ENCODE results near the gene INTS2.
"Not testable (repeated sequence)": the region's sequence is repeated elsewhere in the genome, so short reads cannot be mapped to it uniquely, and the experiment has no call there.

The INTS2 gene

DNA sequence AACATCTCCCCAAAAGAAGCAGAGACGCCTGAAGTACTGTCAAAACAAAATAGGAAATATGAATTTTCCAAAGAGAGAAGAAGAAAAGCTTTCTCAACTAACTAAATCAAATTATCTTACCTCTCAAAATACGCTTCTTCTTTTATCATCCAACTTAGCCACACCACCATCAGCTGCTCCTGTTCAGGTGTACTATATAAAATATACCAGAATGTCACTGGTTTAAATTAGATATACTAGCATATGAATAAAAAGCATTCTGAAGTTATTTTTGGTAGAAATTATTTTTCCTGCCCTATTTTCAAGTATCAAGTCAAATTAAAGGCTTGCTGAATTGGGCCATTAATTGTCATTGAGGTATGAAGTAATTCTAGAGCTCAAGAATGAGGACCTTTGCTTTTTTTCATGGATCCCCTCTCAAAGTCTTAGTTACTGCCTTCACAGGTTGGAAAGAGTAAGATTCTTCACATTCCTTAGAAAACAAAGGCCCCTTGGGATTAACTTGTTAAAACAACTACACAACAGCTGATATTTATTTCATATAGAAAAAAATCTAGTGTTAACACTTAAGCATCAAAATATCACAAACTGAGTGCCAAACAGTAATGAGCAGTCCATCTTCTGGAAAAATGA, 30.1 kb downstream of the INTS2 start:
- in situ Hi-C loops (cut with HindIII; ENCODE audit: low sequenced_read_pairs) = no loop called here

DNA sequence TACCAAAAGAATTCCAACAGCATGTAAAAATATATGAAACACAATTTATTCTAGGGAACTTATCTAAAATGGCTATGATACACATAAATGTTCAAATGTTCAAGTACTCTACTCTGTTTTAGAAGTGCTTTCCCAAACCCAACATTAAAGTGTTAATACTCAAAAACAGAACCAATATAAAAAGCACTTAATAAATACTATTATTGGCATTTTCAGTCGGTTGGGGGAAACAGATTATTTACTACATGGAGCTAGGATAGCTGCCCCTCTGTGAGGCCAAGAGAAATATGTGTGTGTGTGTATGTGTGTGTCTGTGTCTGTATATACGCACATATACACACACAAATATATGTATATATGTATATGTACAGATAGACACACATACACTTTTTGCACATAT, 32.4 kb downstream of the INTS2 start:
- in situ Hi-C loops (cut with HindIII; ENCODE audit: low sequenced_read_pairs) = no loop called here

DNA sequence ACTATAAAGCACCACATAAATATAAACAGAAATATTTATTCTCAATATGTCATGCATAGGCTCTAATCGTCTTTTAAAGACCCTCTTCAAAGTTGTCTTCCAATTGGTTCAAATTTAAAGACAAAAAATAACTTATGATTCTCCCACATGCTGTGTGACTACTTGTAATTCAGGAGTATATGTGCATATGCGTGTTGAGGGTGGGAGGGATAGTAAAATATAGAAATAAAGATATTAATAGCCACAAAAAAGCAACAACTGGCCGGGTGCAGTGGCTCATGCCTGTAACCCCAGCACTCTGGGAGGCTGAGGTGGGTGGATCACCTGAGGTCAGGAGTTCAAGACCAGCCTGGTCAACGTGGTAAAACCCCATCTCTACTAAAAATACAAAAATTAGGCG, 33.5 kb downstream of the INTS2 start:
- in situ Hi-C loops (cut with HindIII; ENCODE audit: low sequenced_read_pairs) = not testable (repeated sequence)

- in situ Hi-C loops (cut with HindIII; ENCODE audit: low sequenced_read_pairs) = not testable (repeated sequence)
Observed at GRCh38 chr17:61887733-61888132, 40.0 kb downstream of the INTS2 start.

GRCh38 chr17:61885865-61886264, 41.9 kb downstream of the INTS2 start:
- in situ Hi-C loops (cut with HindIII; ENCODE audit: low sequenced_read_pairs) = not testable (repeated sequence)

GRCh38 chr17:61884864-61885263, 42.9 kb downstream of the INTS2 start:
- in situ Hi-C loops (cut with HindIII; ENCODE audit: low sequenced_read_pairs) = no loop called here

DNA sequence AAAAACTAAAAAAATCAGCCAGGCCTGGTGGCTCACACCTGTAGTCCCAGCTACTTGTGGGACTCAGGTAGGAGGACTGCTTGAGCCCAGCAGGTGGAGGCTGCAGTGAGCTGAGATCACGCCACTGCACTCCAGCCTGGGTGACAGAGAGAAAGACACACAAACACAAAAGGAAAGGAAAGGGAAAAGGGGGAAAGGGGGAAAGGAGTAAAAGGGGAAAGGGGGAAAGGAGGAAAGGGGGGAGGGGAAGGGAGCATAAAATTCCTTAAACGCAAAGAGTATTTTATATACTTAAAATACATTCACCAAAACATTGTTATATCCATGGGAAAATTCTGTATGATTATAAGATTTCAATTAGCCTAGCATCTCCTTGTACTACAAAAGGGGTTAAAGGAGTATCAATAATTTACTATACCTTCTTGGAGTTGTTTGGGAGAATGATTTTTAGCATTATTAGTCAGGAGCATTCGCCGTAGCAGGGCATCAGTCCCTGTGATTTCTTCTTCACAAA, 47.1 kb downstream of the INTS2 start:
- in situ Hi-C loops (cut with HindIII; ENCODE audit: low sequenced_read_pairs) = no loop called here

GRCh38 chr17:61878984-61879612, 48.7 kb downstream of the INTS2 start:
- in situ Hi-C loops (cut with HindIII; ENCODE audit: low sequenced_read_pairs) = no loop called here

GRCh38 chr17:61878520-61878919, 49.3 kb downstream of the INTS2 start:
- in situ Hi-C loops (cut with HindIII; ENCODE audit: low sequenced_read_pairs) = no loop called here

DNA sequence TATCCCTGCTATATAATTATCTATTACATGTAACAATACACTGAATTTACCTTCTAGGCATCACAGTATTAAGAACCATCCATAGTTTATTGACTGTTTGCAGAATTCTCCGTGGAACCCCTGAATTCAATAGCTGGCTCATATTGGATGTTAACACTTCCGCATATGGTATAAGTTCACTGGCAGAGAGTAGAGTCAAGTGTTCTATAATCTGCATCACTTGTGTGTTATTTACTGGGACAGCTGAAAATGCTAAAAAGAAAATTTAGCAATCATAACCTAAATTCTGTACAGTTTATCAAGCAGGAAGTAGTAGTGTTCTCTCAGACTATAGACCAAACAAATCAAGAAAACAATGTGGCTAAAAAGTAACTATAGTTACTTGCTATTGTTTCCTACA, 49.9 kb downstream of the INTS2 start:
- in situ Hi-C loops (cut with HindIII; ENCODE audit: low sequenced_read_pairs) = no loop called here

- in situ Hi-C loops (cut with HindIII; ENCODE audit: low sequenced_read_pairs) = no loop called here
Observed at GRCh38 chr17:61875804-61876203, 52.0 kb downstream of the INTS2 start.

GRCh38 chr17:61875285-61875684, 52.5 kb downstream of the INTS2 start:
- in situ Hi-C loops (cut with HindIII; ENCODE audit: low sequenced_read_pairs) = no loop called here

DNA sequence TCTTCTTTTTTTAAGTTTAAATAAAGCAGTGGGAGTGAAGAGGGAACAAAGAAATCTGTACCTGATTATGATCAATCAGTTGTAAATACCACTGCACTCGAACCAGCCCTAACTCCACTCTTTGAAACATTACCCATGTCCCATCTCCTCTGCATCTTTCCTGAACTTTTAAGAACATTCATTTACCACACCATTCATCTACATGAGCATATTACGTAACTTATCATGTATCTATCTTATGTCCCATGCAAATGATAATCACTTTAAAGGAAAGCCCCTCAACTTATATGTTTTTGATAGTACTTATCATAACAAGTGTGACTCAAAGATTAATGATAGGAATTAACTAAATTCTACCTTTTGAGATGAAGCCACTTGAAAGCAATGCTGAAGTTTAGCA, 53.7 kb downstream of the INTS2 start:
- in situ Hi-C loops (cut with HindIII; ENCODE audit: low sequenced_read_pairs) = no loop called here

DNA sequence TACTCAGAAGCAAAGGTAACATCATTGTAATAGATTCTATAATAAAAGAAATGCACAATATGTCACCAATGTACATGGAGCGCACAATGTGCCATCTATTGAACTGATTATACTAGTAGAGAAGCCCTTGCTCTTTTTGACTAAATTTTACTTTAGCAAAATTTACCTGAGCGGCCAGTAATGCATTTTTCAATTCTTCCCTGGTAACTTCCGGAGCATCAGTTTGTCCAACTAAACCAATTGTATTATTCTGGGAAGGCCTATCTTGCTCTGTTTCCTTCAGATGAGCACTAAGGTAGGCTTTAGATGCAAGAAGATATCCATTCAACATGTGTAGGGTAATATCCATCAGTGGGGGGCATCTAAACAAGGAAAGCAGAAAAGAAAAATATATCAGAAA, 55.7 kb downstream of the INTS2 start:
- in situ Hi-C loops (cut with HindIII; ENCODE audit: low sequenced_read_pairs) = no loop called here

- in situ Hi-C loops (cut with HindIII; ENCODE audit: low sequenced_read_pairs) = no loop called here
Observed at GRCh38 chr17:61869138-61869537, 58.6 kb downstream of the INTS2 start.

DNA sequence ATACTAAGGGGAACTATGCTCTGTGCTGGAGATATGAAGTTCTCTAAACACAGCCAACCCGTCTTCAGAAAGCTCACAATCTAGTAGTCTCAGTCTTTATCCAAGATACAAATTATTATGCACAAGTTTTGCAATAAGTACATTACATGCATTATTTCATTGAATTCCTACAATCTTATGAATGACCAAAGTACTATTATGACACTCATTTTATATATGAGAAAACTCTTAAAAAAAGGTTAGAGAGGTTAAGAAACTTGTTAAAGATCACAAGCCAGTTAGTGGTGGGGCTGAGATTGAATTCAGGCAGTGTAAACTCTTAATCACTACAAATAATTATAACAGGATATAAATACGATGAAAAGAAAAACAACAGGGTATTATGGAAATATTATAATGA, 59.7 kb downstream of the INTS2 start:
- in situ Hi-C loops (cut with HindIII; ENCODE audit: low sequenced_read_pairs) = no loop called here

GRCh38 chr17:61867033-61867432, 60.7 kb downstream of the INTS2 start:
- in situ Hi-C loops (cut with HindIII; ENCODE audit: low sequenced_read_pairs) = no loop called here

DNA sequence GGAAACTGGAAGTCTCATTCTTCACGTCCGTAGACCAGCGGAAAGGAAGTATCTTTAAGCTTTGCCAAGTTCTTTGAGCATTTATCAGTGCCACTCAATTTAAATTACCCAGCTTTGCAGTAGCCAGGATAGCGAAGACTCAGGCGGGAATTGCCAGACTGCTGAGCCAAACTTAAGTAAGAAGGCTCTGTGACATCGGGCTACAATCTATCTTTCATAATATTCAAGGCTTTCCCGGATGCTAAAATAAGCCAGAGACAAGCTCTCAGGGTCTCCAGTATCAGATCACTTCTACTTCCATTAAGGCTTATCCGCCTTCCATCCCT, 64.0 kb downstream of the INTS2 start:
- in situ Hi-C loops (cut with HindIII; ENCODE audit: low sequenced_read_pairs) = no loop called here

DNA sequence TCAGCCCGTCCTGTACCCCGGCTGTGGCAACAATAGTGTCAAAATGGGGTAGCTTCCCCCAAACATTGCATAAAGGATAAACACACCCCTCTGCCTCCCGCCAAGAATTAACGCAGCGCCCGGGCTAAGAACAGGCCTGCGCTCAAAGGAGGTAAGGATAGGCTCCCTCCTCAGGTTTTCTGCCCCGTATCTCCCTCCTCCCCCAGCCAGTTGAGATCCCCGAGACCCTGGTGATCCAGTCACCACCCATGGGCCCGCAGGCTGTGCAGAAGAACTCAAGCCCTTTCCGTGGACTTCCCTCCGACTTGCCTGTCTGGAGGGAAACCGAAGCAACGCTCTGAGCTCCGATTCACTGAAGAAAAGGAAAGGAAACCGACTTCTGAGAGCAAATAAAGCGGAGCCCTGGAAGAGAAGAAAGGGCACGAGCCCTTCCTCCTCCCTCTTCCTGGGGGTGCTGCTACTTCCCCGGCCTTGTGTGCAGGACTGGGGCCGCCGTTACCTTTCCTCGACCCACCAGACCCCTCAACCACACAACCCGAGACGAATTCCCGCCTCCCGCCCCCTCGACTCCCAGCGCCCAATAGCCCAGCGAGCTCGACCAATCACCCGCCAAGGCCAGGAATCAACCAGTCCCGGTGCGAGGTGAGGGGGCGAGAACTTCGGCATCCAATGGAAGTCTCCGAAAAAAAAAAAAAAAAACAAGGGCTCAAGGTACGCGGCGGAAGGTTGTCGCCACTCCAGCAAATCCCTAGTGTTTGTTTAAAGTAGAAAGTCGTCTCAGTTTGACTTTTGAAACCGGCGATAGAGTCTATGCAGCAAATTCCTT, 64.6 kb downstream of the INTS2 start, which contains the start of gene BRIP1:
TSS of gene BRIP1 (minus strand) at position 554 of the 826 bp plus-strand sequence. CDS start 1,989 bp downstream, outside the sequence.
- in situ Hi-C loops (cut with HindIII; ENCODE audit: low sequenced_read_pairs) = no loop called here

DNA sequence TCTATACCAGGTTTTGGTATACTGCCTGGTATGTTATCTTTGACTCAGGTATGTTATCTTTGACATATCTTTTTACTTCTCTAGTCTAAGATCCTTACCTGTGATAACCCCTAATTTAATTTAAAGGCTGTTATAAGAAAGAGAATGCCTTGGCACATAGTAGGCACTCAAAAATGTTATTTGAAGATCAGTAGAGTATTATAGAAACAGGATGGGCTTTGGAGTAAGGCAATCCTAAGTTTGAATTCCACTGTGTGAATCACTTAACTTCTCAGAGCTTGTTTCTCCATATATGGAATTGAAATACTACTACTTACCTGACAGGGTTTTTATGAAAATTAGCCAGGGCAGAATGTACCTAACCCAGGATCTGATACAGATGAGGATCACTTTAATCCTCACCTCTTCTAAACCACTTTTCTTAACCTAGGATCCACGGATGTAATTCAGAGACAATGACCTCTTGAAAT, 65.6 kb downstream of the INTS2 start:
- in situ Hi-C loops (cut with HindIII; ENCODE audit: low sequenced_read_pairs) = no loop called here

DNA sequence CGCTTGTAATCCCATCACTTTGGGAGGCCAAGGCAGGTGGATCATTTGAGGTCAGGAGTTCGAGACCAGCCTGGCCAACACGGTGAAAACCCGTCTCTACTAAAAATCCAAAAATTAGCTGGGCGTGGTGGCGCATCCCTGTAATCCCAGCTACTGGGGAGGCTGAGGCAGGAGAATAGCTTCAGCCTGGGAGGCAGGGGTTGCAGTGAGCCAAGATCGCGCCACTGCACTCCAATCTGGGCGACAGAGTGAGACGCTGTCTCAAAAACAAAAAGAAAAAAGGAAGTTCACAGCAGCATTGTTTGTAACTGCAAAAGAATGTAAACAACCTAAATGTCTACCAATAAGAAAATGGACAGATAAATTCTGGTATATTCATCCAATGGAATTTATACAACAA, 67.4 kb downstream of the INTS2 start:
- in situ Hi-C loops (cut with HindIII; ENCODE audit: low sequenced_read_pairs) = not testable (repeated sequence)

DNA sequence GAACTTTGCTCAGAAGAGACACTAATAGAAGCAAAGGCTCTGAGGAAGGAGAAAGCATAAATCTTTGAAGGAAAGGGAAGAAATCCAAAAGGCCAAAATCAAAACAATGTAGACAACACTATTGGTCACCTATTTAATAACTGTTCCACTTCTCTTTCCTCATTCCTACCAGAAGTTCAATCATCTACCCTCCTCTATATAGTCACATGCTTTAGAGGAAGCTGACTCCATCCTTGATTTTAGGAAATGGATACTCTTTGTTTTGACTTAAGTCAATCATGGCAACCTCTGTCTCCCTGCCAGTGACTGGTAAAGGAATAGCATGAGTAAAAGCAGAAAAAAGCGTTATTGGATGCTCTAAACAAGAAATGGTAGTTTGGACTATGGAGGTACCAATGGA, 71.7 kb downstream of the INTS2 start:
- in situ Hi-C loops (cut with HindIII; ENCODE audit: low sequenced_read_pairs) = no loop called here

Data from DLD1 (cell line).